ENCODE measurements around the gene DGKZ.
A peak's percentile ranks its signal among the peaks of the same experiment; 100 is the strongest.

Gene DGKZ

GRCh38 chr11:46392421-46393230, 45.4 kb downstream of the DGKZ start:
- DNase-seq (ENCODE audit: low read depth, low spot score) = peak; percentile 36

- no peak for DNase-seq (ENCODE audit: low read depth, low spot score)
These were observed 46.0 kb downstream of the DGKZ start for GRCh38 chr11:46393231-46393616.

GRCh38 chr11:46393759-46394158, 46.5 kb downstream of the DGKZ start:
- DNase-seq (ENCODE audit: low read depth, low spot score) = no peak

GRCh38 chr11:46397526-46397925, 50.3 kb downstream of the DGKZ start:
- DNase-seq (ENCODE audit: low read depth, low spot score) = no peak

GRCh38 chr11:46402957-46403902, 56.0 kb downstream of the DGKZ start:
- no peak for DNase-seq (ENCODE audit: low read depth, low spot score)

- no peak for DNase-seq (ENCODE audit: low read depth, low spot score)
These were observed 57.3 kb downstream of the DGKZ start for GRCh38 chr11:46404476-46405017.

GRCh38 chr11:46407635-46408034, 60.4 kb downstream of the DGKZ start:
- no peak for DNase-seq (ENCODE audit: low read depth, low spot score)

GRCh38 chr11:46408407-46408986, 61.2 kb downstream of the DGKZ start:
- DNase-seq (ENCODE audit: low read depth, low spot score) = no peak

- DNase-seq (ENCODE audit: low read depth, low spot score) = no peak
These were observed 62.8 kb downstream of the DGKZ start for GRCh38 chr11:46410021-46410420.

- DNase-seq (ENCODE audit: low read depth, low spot score) = no peak
These were observed 66.7 kb downstream of the DGKZ start for GRCh38 chr11:46413760-46414465.

GRCh38 chr11:46414466-46414796, 67.2 kb downstream of the DGKZ start:
- no peak for DNase-seq (ENCODE audit: low read depth, low spot score)

- DNase-seq (ENCODE audit: low read depth, low spot score) = no peak
These were observed 67.6 kb downstream of the DGKZ start for GRCh38 chr11:46414879-46415278.

GRCh38 chr11:46417711-46418110, 70.4 kb downstream of the DGKZ start:
- no peak for DNase-seq (ENCODE audit: low read depth, low spot score)

- DNase-seq (ENCODE audit: low read depth, low spot score) = no peak
These were observed 71.5 kb downstream of the DGKZ start for GRCh38 chr11:46418751-46419150.

- DNase-seq (ENCODE audit: low read depth, low spot score) = no peak
These were observed 73.2 kb downstream of the DGKZ start for GRCh38 chr11:46420513-46420912.

GRCh38 chr11:46421257-46421880, 74.1 kb downstream of the DGKZ start:
- no peak for DNase-seq (ENCODE audit: low read depth, low spot score)

GRCh38 chr11:46422588-46422987, 75.3 kb downstream of the DGKZ start:
- DNase-seq (ENCODE audit: low read depth, low spot score) = no peak

- DNase-seq (ENCODE audit: low read depth, low spot score) = no peak
These were observed 79.1 kb downstream of the DGKZ start for GRCh38 chr11:46426233-46426991.

- no peak for DNase-seq (ENCODE audit: low read depth, low spot score)
These were observed 80.1 kb downstream of the DGKZ start for GRCh38 chr11:46427364-46427763.

GRCh38 chr11:46429717-46430116, 82.5 kb downstream of the DGKZ start:
- DNase-seq (ENCODE audit: low read depth, low spot score) = no peak

Data from smooth muscle cell of the brain vasculature (primary cell).